HepG2 (cell line): ENCODE results near the gene DCAF15. TPM values are rescaled to one million over a fixed set of nuclear protein-coding genes. Genes with fewer than 3 reads are reported as not detected.

ENCODE experiments used
- ATAC-seq: fragments of 200-7000 bp; cut with Tn5 transposase; 3 replicates; pipeline ENCODE4 v1.9.1; 2020; ENCODE audit warnings: mild to moderate bottlenecking, moderate library complexity
- BruUV-seq: library from RNA; stranded (reverse); fragments of 400-500 nt; replicated peaks from 2 replicates; lab custom pipeline; 2021; lab: Mats Ljungman, UMichigan
- CTCF ChIA-PET: fragments of 300-600 bp; formaldehyde crosslinking; extraction: SDS; loops from one replicate; lab custom pipeline; 2021; ENCODE audit warnings: low total read pairs, inconsistent platforms, low intra/inter-chr PET ratio; lab: Yijun Ruan, JAX
- POLR2A ChIA-PET: fragments of 350-600 bp; sonication (Branson Sonifier 250); formaldehyde crosslinking; loops from one replicate; lab custom pipeline; 2020; ENCODE audit warnings: antibody characterized with exemption, inconsistent platforms; lab: Yijun Ruan, JAX
- DNase-seq: peaks from one replicate; pipeline ENCODE4 v3.0.0-alpha.2; 2015; ENCODE audit warnings: low spot score
- FAIRE-seq: peaks from 3 replicates; lab custom pipeline; 2011; peaks lifted over from hg19 to GRCh38; lab: Jason Lieb, UNC
- H2AFZ ChIP-seq: one replicate; pipeline ENCODE4 v1.6.1; 2011; ENCODE audit warnings: low read length, inconsistent platforms
- H3K27ac ChIP-seq: fragments of 300-600 bp; 3 replicates; pipeline ENCODE4 v1.8.0; 2011; ENCODE audit warnings: mixed run types, mild to moderate bottlenecking, mixed read lengths, low read length, inconsistent platforms; ENCODE audit not compliant: insufficient read depth; ENCODE audit errors: extremely low read length
- H3K27me3 ChIP-seq, 2 experiments: fragments of 200-600 bp in 1 of 2; 2 replicates in 1 of 2; 3 replicates in 1 of 2; pipeline versions ENCODE4 v1.6.0 to v1.8.0; 2011; ENCODE audit warnings: low read length in 2 of 2, mild to moderate bottlenecking in 2 of 2, moderate library complexity in 2 of 2, inconsistent platforms in 1 of 2; ENCODE audit not compliant: insufficient read depth in 2 of 2, control insufficient read depth in 1 of 2
- H3K36me3 ChIP-seq, 2 experiments: fragments of 200-600 bp in 1 of 2; replicated peaks in 1 of 2; 2 replicates in 1 of 2; 3 replicates in 1 of 2; pipeline versions ENCODE4 v1.5.1 to v1.8.0; 2011; ENCODE audit warnings: low read length in 2 of 2, inconsistent platforms in 1 of 2; ENCODE audit not compliant: insufficient read depth in 2 of 2, control insufficient read depth in 1 of 2
- H3K4me1 ChIP-seq: 2 replicates; pipeline ENCODE4 v1.5.1; 2012; ENCODE audit warnings: low read length, inconsistent platforms; ENCODE audit not compliant: insufficient read depth
- H3K4me2 ChIP-seq: 2 replicates; pipeline ENCODE4 v1.6.0; 2011; ENCODE audit warnings: low read depth, low read length, inconsistent platforms
- H3K4me3 ChIP-seq, 3 experiments: fragments of 200-600 bp in 1 of 3; sonication (generic), shearing (Covaris generic) in 1 of 3; replicated peaks in 1 of 3; 2 replicates each; pipeline ENCODE4 v1.5.1; 2011 to 2016; ENCODE audit warnings: low read length in 3 of 3, inconsistent platforms in 2 of 3, low read depth in 2 of 3, mild to moderate bottlenecking in 2 of 3, control low read depth in 1 of 3, mixed read lengths in 1 of 3; ENCODE audit not compliant: insufficient read depth in 1 of 3
- H3K79me2 ChIP-seq: one replicate; pipeline ENCODE4 v1.6.1; 2011; ENCODE audit warnings: low read length, inconsistent platforms; ENCODE audit not compliant: insufficient read depth
- H3K9ac ChIP-seq: 2 replicates; pipeline ENCODE4 v1.6.0; 2011; ENCODE audit warnings: mild to moderate bottlenecking, low read depth, low read length, inconsistent platforms; ENCODE audit not compliant: insufficient read depth
- H3K9me3 ChIP-seq: 2 replicates; pipeline ENCODE4 v1.5.1; 2012; ENCODE audit warnings: mild to moderate bottlenecking, low read length
- H4K20me1 ChIP-seq: 2 replicates; pipeline ENCODE4 v1.6.0; 2011; ENCODE audit warnings: inconsistent platforms, mild to moderate bottlenecking, low read length, moderate library complexity; ENCODE audit not compliant: insufficient read depth
- AKNA ChIP-seq: sonication (generic); formaldehyde crosslinking; IDR thresholded peaks from 2 replicates; pipeline ENCODE4 v1.4.0; 2020; ENCODE audit warnings: missing genetic modification reagents, borderline replicate concordance
- ZNF768 ChIP-seq: sonication (generic); formaldehyde crosslinking; IDR thresholded peaks from 2 replicates; pipeline ENCODE4 v1.4.0; 2020; ENCODE audit warnings: missing genetic modification reagents
- WGBS: methylation state at CpG from one replicate; pipeline ENCODE4 v1.1.6; 2017; ENCODE audit warnings: low lambda C conversion rate; 5-methylcytosine and 5-hydroxymethylcytosine counted together
- in situ Hi-C: cut with HindIII; loops from 2 replicates; pipeline ENCODE4 v1.10.0; 2017; ENCODE audit warnings: low pct_unique_long_range_greater_than_20kb; ENCODE audit not compliant: extremely low pct_ligation_motif_present
- intact Hi-C: fragments of 100-400 bp; cut with micrococcal nuclease; formaldehyde crosslinking; loops from one replicate; pipeline ENCODE4 v1.10.0; 2022; ENCODE audit not compliant: unreplicated experiment
- polyA plus RNA-seq, 8 experiments: library from polyadenylated mRNA; depleted of rRNA in 3 of 8; stranded (reverse) in 7 of 8; unstranded in 1 of 8; fragments of >200 nt; fragmentation: Illumina TruSeq in 4 of 8; extraction: Trizol in 4 of 8; gene quantifications; 2 replicates each; pipeline versions ENCODE4 v1.2.1 to v1.2.3, GENCODE V29; 2011 to 2016; ENCODE audit warnings: low read depth in 4 of 8, missing spikeins in 1 of 8, mixed read lengths in 1 of 8; ENCODE audit not compliant: insufficient read depth in 1 of 8
- total RNA-seq, 5 experiments: library from RNA; depleted of rRNA; stranded (reverse); fragments of >200 nt; fragmentation: Illumina TruSeq; extraction: Trizol; gene quantifications; 2 replicates each; pipeline ENCODE4 v1.2.3, GENCODE V29; 2016; ENCODE audit warnings: low read depth in 1 of 5

DCAF15 gene
- total and polyA plus RNA-seq, 2 of the 13 experiments (the other 11 are each of a cell fraction or from before 2014, with no cell fraction given) = 13.6 to 14.0 TPM

GRCh38 chr19:13995017-13995728 is 42.9 kb downstream of the DCAF15 start:
- ATAC-seq = no peak
- H3K9me3 ChIP-seq = no peaks in the 10 kb centered on the region
- no peaks in the 10 kb centered on the region for H3K79me2 ChIP-seq
- H3K4me2 ChIP-seq = no peak overlapping the region
- peaks cover 16 to 30% of the 10 kb centered on the region in 2 experiments; a peak in 4 of 5 replicates for H3K36me3 ChIP-seq
- H3K27ac ChIP-seq = no peak overlapping the region
- intact Hi-C loops (no loop called here), in situ Hi-C loops (no loop called here)
- no peak for DNase-seq
- no peaks in the 10 kb centered on the region; a peak in 1 of 5 replicates for H3K27me3 ChIP-seq
- no peak overlapping the region for H3K4me3 ChIP-seq
- no peak for FAIRE-seq
- POLR2A ChIA-PET = no interaction called here
- no TSS peak for BruUV-seq
- H3K4me1 ChIP-seq = no peaks in the 10 kb centered on the region
- no peak overlapping the region for H3K9ac ChIP-seq
- H2AFZ ChIP-seq = no peak overlapping the region
- no peaks in the 10 kb centered on the region for H4K20me1 ChIP-seq
- CTCF ChIA-PET = no interaction called here
- peak; percentile 93 for TF ChIP-seq ZNF768
- TF ChIP-seq AKNA (CRISPR knock-in tag) = no peak
- 94% methylated on average over 4 of the region's 13 CpGs for WGBS
